SK-N-SH (cell line): ENCODE results near the gene CHRND. TPM values are rescaled to one million over a fixed set of nuclear protein-coding genes. Genes with fewer than 3 reads are reported as not detected.

Source experiments
- CTCF ChIA-PET: fragments of 300-600, 350-600 bp; formaldehyde crosslinking; extraction: SDS; loops from one replicate; lab custom pipeline; 2021; lab: Yijun Ruan, JAX
- POLR2A ChIA-PET: fragments of 350-600 bp; sonication (Branson Sonifier 250); formaldehyde crosslinking; extraction: SDS; loops from one replicate; lab custom pipeline; 2020; ENCODE audit warnings: antibody characterized with exemption, inconsistent platforms; lab: Yijun Ruan, JAX
- DNase-seq: peaks from one replicate; pipeline ENCODE4 v3.0.0; 2012
- H2AFZ ChIP-seq: fragments of 200-600 bp; sonication (generic); 2 replicates; pipeline ENCODE4 v1.8.1; 2016; ENCODE audit warnings: antibody characterized with exemption, mild to moderate bottlenecking, low read depth
- H3F3A ChIP-seq: fragments of 200-600 bp; sonication (generic); replicated peaks from 2 replicates; pipeline ENCODE3; 2016; ENCODE audit warnings: antibody characterized with exemption, mild to moderate bottlenecking; ENCODE audit not compliant: insufficient read depth
- H3K27ac ChIP-seq, 2 experiments: fragments of 200-500 bp in 1 of 2; fragments of 200-600 bp in 1 of 2; sonication (Bioruptor generic) in 1 of 2; sonication (generic), shearing (Covaris generic) in 1 of 2; 2 replicates each; pipeline versions ENCODE4 v1.5.1 to v1.6.1; 2014 to 2016; ENCODE audit warnings: low read depth in 2 of 2, inconsistent platforms in 1 of 2, low read length in 1 of 2, mild to moderate bottlenecking in 1 of 2, mixed read lengths in 1 of 2
- H3K27me3 ChIP-seq: fragments of 200-600 bp; sonication (generic), shearing (Covaris generic); 2 replicates; pipeline ENCODE4 v1.6.1; 2016; ENCODE audit warnings: mixed run types; ENCODE audit not compliant: insufficient read depth
- H3K36me3 ChIP-seq, 2 experiments: fragments of 200-500 bp in 1 of 2; fragments of 200-600 bp in 1 of 2; sonication (Bioruptor generic) in 1 of 2; sonication (generic) in 1 of 2; replicated peaks in 1 of 2; 2 replicates each; pipeline versions ENCODE3 to v1.5.1; 2014 to 2016; ENCODE audit warnings: low read length in 1 of 2, mild to moderate bottlenecking in 1 of 2; ENCODE audit not compliant: insufficient read depth in 2 of 2, control insufficient read depth in 1 of 2
- H3K4me1 ChIP-seq, 2 experiments: fragments of 200-500 bp in 1 of 2; fragments of 200-600 bp in 1 of 2; sonication (Bioruptor generic) in 1 of 2; sonication (generic), shearing (Covaris generic) in 1 of 2; 2 replicates each; pipeline versions ENCODE4 v1.5.1 to v1.6.1; 2014 to 2016; ENCODE audit warnings: low read depth in 1 of 2, low read length in 1 of 2, mixed run types in 1 of 2; ENCODE audit not compliant: insufficient read depth in 2 of 2, control insufficient read depth in 1 of 2
- H3K4me2 ChIP-seq: fragments of 200-600 bp; sonication (generic), shearing (Covaris generic); 2 replicates; pipeline ENCODE4 v1.6.1; 2017; ENCODE audit warnings: mixed run types
- H3K4me3 ChIP-seq, 2 experiments: fragments of 200-500 bp in 1 of 2; fragments of 200-600 bp in 1 of 2; sonication (Bioruptor generic) in 1 of 2; sonication (generic), shearing (Covaris generic) in 1 of 2; 2 replicates each; pipeline versions ENCODE4 v1.5.1 to v1.8.1; 2014 to 2016; ENCODE audit warnings: low read depth in 2 of 2, inconsistent platforms in 1 of 2, low read length in 1 of 2, mild to moderate bottlenecking in 1 of 2, mixed read lengths in 1 of 2, moderate library complexity in 1 of 2
- H3K79me2 ChIP-seq: fragments of 200-600 bp; sonication (generic); 2 replicates; pipeline ENCODE4 v1.8.1; 2017; ENCODE audit warnings: mild to moderate bottlenecking; ENCODE audit not compliant: insufficient read depth
- H3K9ac ChIP-seq: fragments of 200-600 bp; sonication (generic); 2 replicates; pipeline ENCODE4 v1.6.1; 2017; ENCODE audit warnings: mixed run types
- H3K9me2 ChIP-seq: fragments of 200-600 bp; sonication (generic); 2 replicates; pipeline ENCODE4 v1.6.1; 2017; ENCODE audit warnings: mixed run types
- H3K9me3 ChIP-seq: fragments of 200-600 bp; sonication (generic); 2 replicates; pipeline ENCODE4 v1.6.1; 2017; ENCODE audit warnings: mixed run types, mild to moderate bottlenecking, moderate library complexity
- H4K20me1 ChIP-seq: fragments of 200-600 bp; sonication (generic); 2 replicates; pipeline ENCODE4 v1.6.1; 2017; ENCODE audit warnings: mild to moderate bottlenecking, mixed run types; ENCODE audit not compliant: insufficient read depth
- CHD2 ChIP-seq: fragments of 150-350 bp; IDR thresholded peaks from 2 replicates; pipeline ENCODE4 v1.6.1; 2018; ENCODE audit warnings: low read length; ENCODE audit not compliant: partially characterized antibody
- EZH2phosphoT487 ChIP-seq: fragments of 200-600 bp; sonication (generic); IDR thresholded peaks from 2 replicates; pipeline ENCODE4 v1.6.1; 2017; ENCODE audit warnings: low read depth, mixed run types, mild to moderate bottlenecking, antibody characterized with exemption, moderate library complexity, borderline replicate concordance
- FOSL2 ChIP-seq: IDR thresholded peaks from 2 replicates; pipeline ENCODE4 v1.4.0; 2012; ENCODE audit warnings: low read depth, mild to moderate bottlenecking, moderate library complexity, borderline replicate concordance
- FOXM1 ChIP-seq: IDR thresholded peaks from 2 replicates; pipeline ENCODE4 v1.4.0; 2012; ENCODE audit warnings: low read depth, mild to moderate bottlenecking
- GABPA ChIP-seq: IDR thresholded peaks from 2 replicates; pipeline ENCODE4 v1.4.0; 2012; ENCODE audit warnings: low read depth, mild to moderate bottlenecking
- MEF2A ChIP-seq: IDR thresholded peaks from 2 replicates; pipeline ENCODE4 v1.4.0; 2012; ENCODE audit warnings: low read depth, borderline replicate concordance
- MXI1 ChIP-seq: IDR thresholded peaks from 2 replicates; pipeline ENCODE4 v1.6.1; 2012; ENCODE audit warnings: mild to moderate bottlenecking, low read depth, low read length, improper control_type of control experiment
- NFIC ChIP-seq: IDR thresholded peaks from 2 replicates; pipeline ENCODE4 v1.4.0; 2012; ENCODE audit warnings: borderline replicate concordance
- NRF1 ChIP-seq: IDR thresholded peaks from 2 replicates; pipeline ENCODE4 v1.6.1; 2012; ENCODE audit warnings: low read depth, mild to moderate bottlenecking, low read length
- POLR2AphosphoS5 ChIP-seq: IDR thresholded peaks from 2 replicates; pipeline ENCODE4 v1.6.1; 2012; ENCODE audit warnings: low read depth, low read length
- RAD21 ChIP-seq: IDR thresholded peaks from 2 replicates; pipeline ENCODE4 v1.6.1; 2012; ENCODE audit warnings: mild to moderate bottlenecking, low read length
- RXRA ChIP-seq: IDR thresholded peaks from 2 replicates; pipeline ENCODE4 v1.4.0; 2012; ENCODE audit warnings: low read depth, mild to moderate bottlenecking, borderline replicate concordance
- SIN3A ChIP-seq: IDR thresholded peaks from 2 replicates; pipeline ENCODE4 v1.6.1; 2012; ENCODE audit warnings: low read depth, mild to moderate bottlenecking, low read length, moderate library complexity, borderline replicate concordance
- SMC3 ChIP-seq: IDR thresholded peaks from 2 replicates; pipeline ENCODE4 v1.6.1; 2012; ENCODE audit warnings: low read depth, low read length, improper control_type of control experiment
- TCF12 ChIP-seq: IDR thresholded peaks from 2 replicates; pipeline ENCODE4 v1.4.0; 2012
- TEAD4 ChIP-seq: IDR thresholded peaks from 2 replicates; pipeline ENCODE4 v1.4.0; 2012; ENCODE audit warnings: mild to moderate bottlenecking, borderline replicate concordance; ENCODE audit not compliant: insufficient read depth
- WGBS: methylation state at CpG from one replicate; pipeline ENCODE4 v1.1.6; 2017; ENCODE audit warnings: low lambda C conversion rate; 5-methylcytosine and 5-hydroxymethylcytosine counted together
- polyA plus RNA-seq, 3 experiments: library from polyadenylated mRNA; depleted of rRNA; stranded (reverse); fragments of >200 nt; gene quantifications; 2 replicates each; pipeline ENCODE4 v1.2.3, GENCODE V29; 2012
- TF ChIP-seq, protein P1 (sequence below): fragments of 150-350 bp; IDR thresholded peaks from 2 replicates; pipeline ENCODE4 v1.6.1; 2017; ENCODE audit warnings: antibody characterized with exemption, low read length, low read depth, borderline replicate concordance
- TF ChIP-seq, protein P2 (sequence below): IDR thresholded peaks from 2 replicates; pipeline ENCODE4 v1.4.0; 2012; ENCODE audit warnings: low read depth
- TF ChIP-seq, protein P3 (sequence below): fragments of 200-600 bp; sonication (generic); IDR thresholded peaks from 2 replicates; pipeline ENCODE4 v1.6.1; 2017; ENCODE audit warnings: antibody characterized with exemption, mild to moderate bottlenecking, moderate library complexity
- TF ChIP-seq, protein P4 (sequence below): fragments of 150-350 bp; IDR thresholded peaks from 2 replicates; pipeline ENCODE4 v1.6.1; 2016; ENCODE audit warnings: mild to moderate bottlenecking, low read depth, low read length

CHRND gene
- polyA plus RNA-seq, 1 of the 3 experiments (the other 2 are of a cell fraction), result 0.12 TPM

DNA sequence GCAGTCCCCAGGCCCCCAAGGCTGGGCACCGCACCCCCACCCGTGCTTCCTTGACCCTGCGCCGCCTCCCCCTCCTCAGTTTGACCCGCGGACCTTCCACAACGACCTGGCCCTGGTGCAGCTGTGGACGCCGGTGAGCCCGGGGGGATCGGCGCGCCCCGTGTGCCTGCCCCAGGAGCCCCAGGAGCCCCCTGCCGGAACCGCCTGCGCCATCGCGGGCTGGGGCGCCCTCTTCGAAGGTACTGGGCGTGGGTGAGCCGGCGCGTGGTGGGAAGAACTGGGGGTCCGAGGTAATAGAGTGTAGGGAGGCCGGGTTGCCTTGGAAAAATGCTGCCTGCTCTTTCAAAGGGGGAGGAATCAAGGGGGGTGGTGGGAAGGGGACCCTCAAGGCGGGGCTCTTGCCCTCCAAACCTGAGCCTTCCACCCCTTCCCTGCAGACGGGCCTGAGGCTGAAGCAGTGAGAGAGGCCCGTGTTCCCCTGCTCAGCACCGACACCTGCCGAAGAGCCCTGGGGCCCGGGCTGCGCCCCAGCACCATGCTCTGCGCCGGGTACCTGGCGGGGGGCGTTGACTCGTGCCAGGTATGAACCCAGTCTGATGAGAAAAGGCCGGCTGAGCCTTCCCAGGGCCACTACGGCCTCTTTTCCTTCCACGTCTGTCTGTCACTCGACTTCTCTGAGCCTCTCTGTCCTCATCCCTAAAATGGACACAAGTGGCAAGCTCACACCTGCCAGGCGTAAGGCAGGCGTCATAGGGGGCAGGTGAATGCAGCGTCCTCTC is 3.1 kb upstream of the CHRND start:
- Histone ChIP-seq H3K4me2 (peak overlapping the region; percentile 65; the same call in 1 of the 2 replicates), H3K9me3 (no peaks in the 10 kb centered on the region), H3K79me2 (no peaks in the 10 kb centered on the region), H2AFZ (no peak overlapping the region), H3K4me1 (peaks cover 0 to 23% of the 10 kb centered on the region in 2 experiments; a peak in 1 of 4 replicates), H3K9me2 (no peaks in the 10 kb centered on the region), H4K20me1 (no peaks in the 10 kb centered on the region), H3F3A (no peaks in the 10 kb centered on the region), H3K9ac (no peak overlapping the region), H3K27ac (no peak overlapping the region), H3K4me3 (no peak overlapping the region; a peak in 1 of 4 replicates), H3K36me3 (no peaks in the 10 kb centered on the region), H3K27me3 (peaks cover 29% of the 10 kb centered on the region)
- ChIA-PET POLR2A (no interaction called here), CTCF (interaction anchor here (0.6 to 9.7 kb wide), 52 partner anchors 10 to 920 kb away, joined by 3 to 196 read pairs (median 4); partner anchors contain the start of genes EIF4E2 and TIGD1)
- TF ChIP-seq, protein P1, sequence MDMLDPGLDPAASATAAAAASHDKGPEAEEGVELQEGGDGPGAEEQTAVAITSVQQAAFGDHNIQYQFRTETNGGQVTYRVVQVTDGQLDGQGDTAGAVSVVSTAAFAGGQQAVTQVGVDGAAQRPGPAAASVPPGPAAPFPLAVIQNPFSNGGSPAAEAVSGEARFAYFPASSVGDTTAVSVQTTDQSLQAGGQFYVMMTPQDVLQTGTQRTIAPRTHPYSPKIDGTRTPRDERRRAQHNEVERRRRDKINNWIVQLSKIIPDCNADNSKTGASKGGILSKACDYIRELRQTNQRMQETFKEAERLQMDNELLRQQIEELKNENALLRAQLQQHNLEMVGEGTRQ, result no peak
- TF ChIP-seq TCF12, result no peak
- TF ChIP-seq MXI1, result no peak
- no peak for TF ChIP-seq SMC3
- TF ChIP-seq SIN3A, result no peak
- no peak for TF ChIP-seq NRF1
- TF ChIP-seq, protein P2, sequence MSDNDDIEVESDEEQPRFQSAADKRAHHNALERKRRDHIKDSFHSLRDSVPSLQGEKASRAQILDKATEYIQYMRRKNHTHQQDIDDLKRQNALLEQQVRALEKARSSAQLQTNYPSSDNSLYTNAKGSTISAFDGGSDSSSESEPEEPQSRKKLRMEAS, result no peak
- no peak for TF ChIP-seq NFIC
- no peak for TF ChIP-seq FOSL2
- no peak for TF ChIP-seq CHD2
- TF ChIP-seq, protein P3, sequence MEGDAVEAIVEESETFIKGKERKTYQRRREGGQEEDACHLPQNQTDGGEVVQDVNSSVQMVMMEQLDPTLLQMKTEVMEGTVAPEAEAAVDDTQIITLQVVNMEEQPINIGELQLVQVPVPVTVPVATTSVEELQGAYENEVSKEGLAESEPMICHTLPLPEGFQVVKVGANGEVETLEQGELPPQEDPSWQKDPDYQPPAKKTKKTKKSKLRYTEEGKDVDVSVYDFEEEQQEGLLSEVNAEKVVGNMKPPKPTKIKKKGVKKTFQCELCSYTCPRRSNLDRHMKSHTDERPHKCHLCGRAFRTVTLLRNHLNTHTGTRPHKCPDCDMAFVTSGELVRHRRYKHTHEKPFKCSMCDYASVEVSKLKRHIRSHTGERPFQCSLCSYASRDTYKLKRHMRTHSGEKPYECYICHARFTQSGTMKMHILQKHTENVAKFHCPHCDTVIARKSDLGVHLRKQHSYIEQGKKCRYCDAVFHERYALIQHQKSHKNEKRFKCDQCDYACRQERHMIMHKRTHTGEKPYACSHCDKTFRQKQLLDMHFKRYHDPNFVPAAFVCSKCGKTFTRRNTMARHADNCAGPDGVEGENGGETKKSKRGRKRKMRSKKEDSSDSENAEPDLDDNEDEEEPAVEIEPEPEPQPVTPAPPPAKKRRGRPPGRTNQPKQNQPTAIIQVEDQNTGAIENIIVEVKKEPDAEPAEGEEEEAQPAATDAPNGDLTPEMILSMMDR, result no peak
- TF ChIP-seq MEF2A, result no peak
- TF ChIP-seq FOXM1, result no peak
- no peak for TF ChIP-seq RXRA
- no peak for TF ChIP-seq RAD21
- DNase-seq, result no peak
- WGBS, result 33% methylated on average over 22 of the region's 46 CpGs

DNA sequence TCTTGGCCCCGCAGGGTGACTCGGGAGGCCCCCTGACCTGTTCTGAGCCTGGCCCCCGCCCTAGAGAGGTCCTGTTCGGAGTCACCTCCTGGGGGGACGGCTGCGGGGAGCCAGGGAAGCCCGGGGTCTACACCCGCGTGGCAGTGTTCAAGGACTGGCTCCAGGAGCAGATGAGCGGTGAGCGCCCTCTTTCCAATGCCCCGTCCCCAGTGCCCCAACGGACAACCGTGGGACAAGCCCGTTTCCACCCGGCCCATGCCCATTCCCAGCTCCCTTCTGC is 2.6 kb upstream of the CHRND start:
- Histone ChIP-seq H3K36me3 (no peaks in the 10 kb centered on the region), H3K9me3 (no peaks in the 10 kb centered on the region), H2AFZ (no peak overlapping the region), H4K20me1 (no peaks in the 10 kb centered on the region), H3K9ac (no peak overlapping the region), H3K27ac (no peak overlapping the region), H3K9me2 (no peaks in the 10 kb centered on the region), H3F3A (no peaks in the 10 kb centered on the region), H3K4me2 (peak overlapping the region; percentile 76; the same call in 1 of the 2 replicates), H3K27me3 (peaks cover 29% of the 10 kb centered on the region), H3K79me2 (no peaks in the 10 kb centered on the region), H3K4me3 (peak overlapping the region in 1 of 2 experiments; percentile 40; a peak in 1 of 4 replicates), H3K4me1 (peaks cover 0 to 23% of the 10 kb centered on the region in 2 experiments; a peak in 1 of 4 replicates)
- ChIA-PET CTCF (interaction anchor here (0.9 to 9.7 kb wide), 26 partner anchors 8 to 641 kb away, joined by 3 to 196 read pairs (median 6); partner anchors contain the start of genes EIF4E2 and TIGD1), POLR2A (interaction anchor here (1.5 kb wide), 1 partner anchor 27 kb away, joined by 4 read pairs; the partner anchor contains the start of genes EIF4E2 and TIGD1)
- 3% methylated on average over 11 of the region's 16 CpGs for WGBS
- DNase-seq, result no peak
- TF ChIP-seq EZH2phosphoT487 (no peak), TEAD4 (no peak), GABPA (no peak), POLR2AphosphoS5 (no peak), TCF12 (no peak), NFIC (no peak), CHD2 (no peak), SIN3A (no peak)
- TF ChIP-seq, protein P3, result no peak
- TF ChIP-seq, protein P4, sequence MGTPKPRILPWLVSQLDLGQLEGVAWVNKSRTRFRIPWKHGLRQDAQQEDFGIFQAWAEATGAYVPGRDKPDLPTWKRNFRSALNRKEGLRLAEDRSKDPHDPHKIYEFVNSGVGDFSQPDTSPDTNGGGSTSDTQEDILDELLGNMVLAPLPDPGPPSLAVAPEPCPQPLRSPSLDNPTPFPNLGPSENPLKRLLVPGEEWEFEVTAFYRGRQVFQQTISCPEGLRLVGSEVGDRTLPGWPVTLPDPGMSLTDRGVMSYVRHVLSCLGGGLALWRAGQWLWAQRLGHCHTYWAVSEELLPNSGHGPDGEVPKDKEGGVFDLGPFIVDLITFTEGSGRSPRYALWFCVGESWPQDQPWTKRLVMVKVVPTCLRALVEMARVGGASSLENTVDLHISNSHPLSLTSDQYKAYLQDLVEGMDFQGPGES, result no peak
- TF ChIP-seq, protein P2, result no peak
